Lung (tissue), 12 donors: ENCODE results near the gene RNF14. TPM values are rescaled to one million over a fixed set of nuclear protein-coding genes. Genes with fewer than 3 reads are reported as not detected.

Experiments
- ATAC-seq: fragments of 200-7000 bp; cut with Tn5 transposase; one replicate; pipeline ENCODE4 v1.9.1; 2020; ENCODE audit warnings: moderate number of reproducible peaks; ENCODE audit not compliant: insufficient read depth, low FRiP score
- DNase-seq, 3 donors: peaks; one replicate each; pipeline ENCODE4 v3.0.0-alpha.2; 2013 to 2017
- H3K27ac ChIP-seq, 2 donors: one replicate each; pipeline ENCODE4 v1.5.1; 2013; ENCODE audit warnings: mild to moderate bottlenecking in 2 of 2, moderate library complexity in 2 of 2, control low read depth in 1 of 2, inconsistent platforms in 1 of 2, low read depth in 1 of 2, low read length in 1 of 2
- H3K27me3 ChIP-seq, 3 donors: one replicate each; pipeline ENCODE4 v1.5.1; 2013; ENCODE audit warnings: low read length in 2 of 3; ENCODE audit not compliant: control insufficient read depth in 3 of 3, insufficient read depth in 3 of 3
- H3K36me3 ChIP-seq, 4 donors: one replicate each; pipeline ENCODE4 v1.5.1; 2013; ENCODE audit warnings: low read length in 4 of 4, mild to moderate bottlenecking in 1 of 4, moderate library complexity in 1 of 4; ENCODE audit not compliant: control insufficient read depth in 4 of 4, insufficient read depth in 4 of 4
- H3K4me1 ChIP-seq, 5 donors: one replicate each; pipeline ENCODE4 v1.5.1; 2013; ENCODE audit warnings: low read length in 5 of 5, mild to moderate bottlenecking in 2 of 5, moderate library complexity in 1 of 5; ENCODE audit not compliant: control insufficient read depth in 5 of 5, insufficient read depth in 5 of 5
- H3K4me3 ChIP-seq: one replicate; pipeline ENCODE4 v1.5.1; 2013; ENCODE audit warnings: mild to moderate bottlenecking, control low read depth, moderate library complexity
- H3K9ac ChIP-seq, 2 donors: one replicate each; pipeline ENCODE4 v1.5.1; 2013; ENCODE audit warnings: low read length in 2 of 2, control low read depth in 1 of 2; ENCODE audit not compliant: insufficient read depth in 1 of 2
- H3K9me3 ChIP-seq, 4 donors: one replicate each; pipeline ENCODE4 v1.5.1; 2013; ENCODE audit warnings: low read length in 3 of 4, mild to moderate bottlenecking in 1 of 4, moderate library complexity in 1 of 4; ENCODE audit not compliant: control insufficient read depth in 4 of 4, insufficient read depth in 3 of 4
- CTCF ChIP-seq: IDR thresholded peaks from 2 replicates; pipeline ENCODE4 v1.5.1; 2012; ENCODE audit warnings: mild to moderate bottlenecking; ENCODE audit errors: control extremely low read depth, extremely low read depth
- WGBS, 2 donors: extraction: QIAGEN DNeasy Blood & Tissue Kit; methylation state at CpG; one replicate each; pipeline ENCODE4 v1.1.7; 2013; 5-methylcytosine and 5-hydroxymethylcytosine counted together
- polyA plus RNA-seq, 2 donors: library from polyadenylated mRNA; stranded (reverse); fragments of 200-250 nt; gene quantifications; one replicate each; pipeline ENCODE4 v1.2.1, GENCODE V29; 2013
- total RNA-seq, 2 donors: library from RNA; depleted of rRNA in 1 of 2; stranded (reverse); fragments of >200 nt in 1 of 2; gene quantifications; one replicate each; pipeline ENCODE4 v1.2.1, GENCODE V29; 2014 to 2021
- donor health status: control.
- donor health status: control.
- donor health status: Bipolar disorder and iron deficiency.
- donor health status: healthy.
- donor health status: DM: yes; HTN: yes; CAD: no.

RNF14 gene
- total and polyA plus RNA-seq, 4 donors, result 16.8 to 66.0 (median 45.1) TPM

- peaks cover 0 to 8% (median 6%) of the 10 kb centered on the region in 5 donors for H3K4me1 ChIP-seq
- no peak overlapping the region for H3K4me3 ChIP-seq
- DNase-seq (no peak), ATAC-seq (no peak)
- 58 to 74% methylated on average over 10 of the region's 10 CpGs for WGBS, 2 donors
- TF ChIP-seq CTCF, result no peak
- no peak overlapping the region for H3K9ac ChIP-seq
- peak overlapping the region in 1 of 2 donors; percentile 11 for H3K27ac ChIP-seq
- H3K9me3 ChIP-seq, result no peaks in the 10 kb centered on the region
- H3K27me3 ChIP-seq, result no peaks in the 10 kb centered on the region
- no peaks in the 10 kb centered on the region for H3K36me3 ChIP-seq
Observed at GRCh38 chr5:141960018-141960417, 8.9 kb upstream of the RNF14 start.

- no peak overlapping the region for H3K4me3 ChIP-seq
- H3K36me3 ChIP-seq, result no peaks in the 10 kb centered on the region
- peaks cover 0 to 8% (median 6%) of the 10 kb centered on the region in 5 donors for H3K4me1 ChIP-seq
- peak overlapping the region in 1 of 2 donors; percentile 11 for H3K27ac ChIP-seq
- H3K9me3 ChIP-seq, result no peaks in the 10 kb centered on the region
- no peak overlapping the region for H3K9ac ChIP-seq
- ATAC-seq, result peak; percentile 78
- WGBS, 2 donors, result 26 to 29% methylated on average over 14 of the region's 14 CpGs
- TF ChIP-seq CTCF, result peak; percentile 88
- DNase-seq, result peak; percentile 93 to 95 (median 95)
- H3K27me3 ChIP-seq, result no peaks in the 10 kb centered on the region
Observed at GRCh38 chr5:141960449-141961323, 8.2 kb upstream of the RNF14 start.

- Histone ChIP-seq H3K9ac (no peak overlapping the region), H3K9me3 (no peaks in the 10 kb centered on the region), H3K27me3 (no peaks in the 10 kb centered on the region), H3K27ac (no peak overlapping the region), H3K4me1 (peaks cover 0 to 8% (median 6%) of the 10 kb centered on the region in 5 donors), H3K4me3 (no peak overlapping the region), H3K36me3 (no peaks in the 10 kb centered on the region)
- ATAC-seq, result no peak
- TF ChIP-seq CTCF, result no peak
- no peak for DNase-seq
- WGBS, 2 donors, result 91 to 97% methylated on average over 3 of the region's 3 CpGs
Observed at GRCh38 chr5:141961466-141961865, 7.4 kb upstream of the RNF14 start.
